Neuron (in vitro differentiated cells): ENCODE data around the gene HP.
"Not testable (repeated sequence)": the region's sequence is repeated elsewhere in the genome, so short reads cannot be mapped to it uniquely, and the experiment has no call there.

Source experiments
- H2AFZ ChIP-seq: one replicate; pipeline ENCODE4 v1.6.1; 2013; ENCODE audit warnings: low read depth, mild to moderate bottlenecking, inconsistent platforms, low read length, moderate library complexity
- H3K27me3 ChIP-seq: one replicate; pipeline ENCODE4 v1.6.1; 2013; ENCODE audit warnings: low read length; ENCODE audit not compliant: insufficient read depth
- H3K36me3 ChIP-seq: one replicate; pipeline ENCODE4 v1.6.1; 2013; ENCODE audit warnings: low read length; ENCODE audit not compliant: insufficient read depth
- H3K4me1 ChIP-seq: one replicate; pipeline ENCODE4 v1.6.1; 2013; ENCODE audit warnings: low read length; ENCODE audit not compliant: insufficient read depth
- H3K4me3 ChIP-seq: 2 replicates; pipeline ENCODE4 v1.5.1; 2013; ENCODE audit warnings: mild to moderate bottlenecking, low read length, moderate library complexity
- H3K9me3 ChIP-seq: one replicate; pipeline ENCODE4 v1.6.1; 2013; ENCODE audit warnings: low read length

HP gene

GRCh38 chr16:72054254-72054847 lies at the start of gene HP:
Gene HP (plus strand): TSS chr16:72054505. CDS start chr16:72054653, 148 bp downstream.
- H3K9me3 ChIP-seq, H3K4me3 ChIP-seq, H3K36me3 ChIP-seq, H3K27me3 ChIP-seq, H3K4me1 ChIP-seq, H2AFZ ChIP-seq: not testable (repeated sequence)

DNA sequence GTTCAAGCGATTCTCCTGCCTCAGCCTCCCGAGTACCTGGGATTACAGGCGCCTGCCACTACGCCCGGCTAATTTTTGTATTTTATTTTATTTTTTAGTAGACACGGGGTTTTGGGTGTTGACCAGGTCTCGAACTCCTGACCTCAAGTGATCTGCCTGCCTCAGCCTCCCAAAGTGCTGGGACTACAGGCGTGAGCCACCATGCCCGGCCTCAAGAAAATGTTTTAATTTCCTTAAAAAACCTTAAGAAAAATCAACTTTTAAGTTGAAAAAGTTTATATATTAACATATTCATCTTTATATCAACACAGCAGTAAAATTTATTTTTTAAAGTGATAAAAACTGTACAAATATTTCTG lies 46.3 kb upstream of the HP start:
- H3K27me3 ChIP-seq, H3K9me3 ChIP-seq, H3K4me1 ChIP-seq, H2AFZ ChIP-seq, H3K36me3 ChIP-seq: not testable (repeated sequence)
- peak overlapping the region; percentile 37 for H3K4me3 ChIP-seq

DNA sequence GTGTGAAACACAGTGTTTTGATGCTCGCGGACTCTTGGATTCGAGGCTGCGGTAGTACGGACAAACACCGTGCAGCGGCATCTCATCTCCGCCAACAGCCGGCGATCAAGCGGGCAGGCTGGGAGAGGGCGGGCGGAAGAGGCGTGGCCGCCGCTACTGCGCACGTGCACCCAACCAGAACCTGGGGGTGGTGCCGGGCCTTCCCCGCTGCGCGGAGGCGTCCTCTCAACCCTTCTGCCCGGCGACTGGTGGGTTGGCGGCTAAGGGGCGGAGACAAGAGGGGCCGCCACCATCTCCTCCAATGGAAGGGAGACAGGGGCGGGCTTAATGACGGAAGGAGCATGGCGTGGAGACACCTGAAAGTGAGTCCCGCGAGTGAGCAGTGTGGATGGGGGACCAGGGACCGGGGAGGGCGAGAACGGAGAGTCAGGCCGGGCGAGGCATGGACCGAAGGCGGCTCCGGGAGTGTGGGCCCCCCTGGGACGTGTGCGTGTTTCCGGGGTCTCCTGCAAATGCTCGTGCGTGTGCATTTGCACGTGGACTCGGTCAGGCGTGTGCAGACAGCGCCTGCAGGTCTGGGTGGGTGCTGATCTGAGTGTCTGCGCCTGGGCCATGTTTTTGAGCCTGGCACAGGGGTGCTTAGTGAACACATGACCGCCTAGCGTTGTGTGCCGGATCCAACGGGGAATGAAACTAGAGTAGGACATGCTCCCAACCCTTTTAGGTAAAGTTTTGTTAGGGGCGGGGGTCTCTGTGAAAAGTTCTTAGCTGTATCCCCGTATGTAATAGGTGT lies 45.7 kb upstream of the HP start, which contains the start of gene DHODH:
Gene DHODH (plus strand): TSS at position 321 of the 793 bp plus-strand sequence. CDS start 21 bp downstream, at position 342.
- peaks cover 12% of the 10 kb centered on the region for H3K36me3 ChIP-seq
- H3K9me3 ChIP-seq: no peaks in the 10 kb centered on the region
- H3K4me3 ChIP-seq: peak within 1 kb of the TSS; percentile 91
- H3K4me1 ChIP-seq: no peaks in the 10 kb centered on the region
- no peaks in the 10 kb centered on the region for H3K27me3 ChIP-seq
- H2AFZ ChIP-seq: no peak within 1 kb of the TSS

DNA sequence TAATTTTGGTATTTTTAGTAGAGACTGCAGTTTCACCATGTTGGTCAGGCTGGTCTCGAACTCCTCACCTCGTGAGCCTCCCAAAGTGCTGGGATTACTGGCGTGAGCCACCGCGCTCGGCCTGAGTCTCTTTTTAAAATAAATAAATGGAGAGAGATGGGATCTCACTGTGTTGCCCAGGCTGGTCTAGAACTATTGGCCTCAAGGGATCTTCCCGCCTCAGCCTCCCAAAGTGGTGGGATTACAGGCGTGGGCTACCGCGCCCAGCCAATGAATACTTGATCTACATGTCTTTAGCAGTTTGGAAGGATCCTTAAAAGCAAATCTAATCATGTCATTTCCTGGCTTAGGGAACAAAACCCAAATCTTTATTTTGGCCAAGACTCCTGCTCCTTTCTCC lies 44.5 kb upstream of the HP start:
- Histone ChIP-seq H3K36me3 (peaks cover 19% of the 10 kb centered on the region), H3K4me3 (no peak overlapping the region), H3K4me1 (no peaks in the 10 kb centered on the region), H3K27me3 (no peaks in the 10 kb centered on the region), H3K9me3 (no peaks in the 10 kb centered on the region), H2AFZ (no peak overlapping the region)

DNA sequence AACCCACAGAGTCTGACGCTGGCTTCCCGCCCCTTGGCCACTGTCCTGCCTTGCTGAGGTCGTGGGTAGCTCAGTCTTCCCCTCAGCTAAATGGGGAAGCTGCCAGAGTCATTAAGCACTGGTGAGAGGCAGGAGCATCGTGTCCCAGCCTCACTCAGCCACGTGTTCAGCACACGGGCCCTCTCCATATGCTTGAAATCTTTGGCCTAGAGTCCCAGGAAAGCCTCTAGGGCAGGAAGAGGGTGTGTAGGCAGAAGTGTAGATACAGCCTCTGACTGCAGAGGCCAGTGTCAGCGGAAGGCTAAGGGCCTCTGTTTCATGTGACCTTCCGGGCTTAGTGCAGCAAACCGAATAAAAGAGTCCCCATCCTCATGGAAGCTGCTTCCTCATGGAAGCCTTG lies 41.7 kb upstream of the HP start:
- H3K27me3 ChIP-seq: no peaks in the 10 kb centered on the region
- no peak overlapping the region for H3K4me3 ChIP-seq
- peaks cover 27% of the 10 kb centered on the region for H3K36me3 ChIP-seq
- no peak overlapping the region for H2AFZ ChIP-seq
- no peaks in the 10 kb centered on the region for H3K9me3 ChIP-seq
- H3K4me1 ChIP-seq: no peaks in the 10 kb centered on the region

- H3K4me3 ChIP-seq: no peak overlapping the region
- peaks cover 32% of the 10 kb centered on the region for H3K36me3 ChIP-seq
- no peaks in the 10 kb centered on the region for H3K9me3 ChIP-seq
- H3K27me3 ChIP-seq: no peaks in the 10 kb centered on the region
- H2AFZ ChIP-seq: no peak overlapping the region
- no peaks in the 10 kb centered on the region for H3K4me1 ChIP-seq
These were observed 40.9 kb upstream of the HP start for GRCh38 chr16:72013389-72013788.

DNA sequence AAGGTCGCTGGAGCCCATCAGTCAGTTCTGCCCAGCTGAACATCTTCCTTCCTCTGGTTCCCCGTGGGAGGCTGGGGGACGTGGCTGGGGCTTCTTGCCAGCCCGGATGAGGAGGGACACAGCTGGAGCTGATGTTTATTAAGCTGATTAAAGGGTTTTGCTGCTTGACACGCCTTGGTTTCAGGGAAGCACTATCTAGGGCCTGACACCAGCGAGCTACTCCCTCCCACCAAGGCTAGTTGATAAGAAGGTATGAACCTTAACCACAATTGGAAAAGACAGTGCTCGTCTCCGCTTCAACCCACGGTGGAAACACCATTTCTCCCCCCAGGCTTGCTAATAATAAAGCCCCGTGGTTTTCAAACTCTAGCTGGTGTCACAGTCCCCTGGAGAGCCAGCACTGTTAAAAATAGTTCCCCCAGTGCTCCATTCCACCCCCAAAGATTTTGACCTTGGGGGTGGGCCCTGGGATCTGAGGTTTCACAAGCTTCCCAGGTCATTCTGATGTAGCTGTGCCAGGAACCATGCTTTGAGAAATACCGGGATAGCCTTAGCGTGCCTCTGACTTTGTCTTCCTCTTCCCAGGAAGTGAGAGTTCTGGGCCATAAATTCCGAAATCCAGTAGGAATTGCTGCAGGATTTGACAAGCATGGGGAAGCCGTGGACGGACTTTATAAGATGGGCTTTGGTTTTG lies 40.3 kb upstream of the HP start:
- H3K4me3 ChIP-seq: no peak overlapping the region
- no peak overlapping the region for H2AFZ ChIP-seq
- H3K4me1 ChIP-seq: no peaks in the 10 kb centered on the region
- H3K9me3 ChIP-seq: no peaks in the 10 kb centered on the region
- H3K36me3 ChIP-seq: peaks cover 36% of the 10 kb centered on the region
- no peaks in the 10 kb centered on the region for H3K27me3 ChIP-seq

DNA sequence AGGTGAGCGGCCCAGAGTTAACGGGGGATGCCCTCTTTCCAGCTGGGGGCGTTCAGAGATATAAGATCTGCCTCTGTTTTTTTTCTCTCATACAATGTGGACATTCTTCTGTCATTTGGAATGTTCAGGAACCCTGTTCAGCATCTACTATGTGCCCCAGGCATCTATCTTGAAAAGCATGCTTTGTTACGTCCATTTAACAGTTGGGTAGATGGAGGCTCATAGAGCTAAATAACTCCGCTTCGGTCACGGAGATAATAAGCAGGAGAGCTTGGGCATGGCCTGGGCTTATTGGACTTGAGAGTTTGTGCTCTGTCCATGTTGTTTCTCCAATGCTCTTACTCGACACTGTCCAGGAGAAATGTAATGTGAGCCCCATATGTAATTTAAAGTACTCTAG lies 39.6 kb upstream of the HP start:
- Histone ChIP-seq H3K36me3 (peaks cover 38% of the 10 kb centered on the region), H3K27me3 (no peaks in the 10 kb centered on the region), H3K4me3 (no peak overlapping the region), H3K9me3 (no peaks in the 10 kb centered on the region), H2AFZ (no peak overlapping the region), H3K4me1 (no peaks in the 10 kb centered on the region)

- H2AFZ ChIP-seq: no peak overlapping the region
- no peaks in the 10 kb centered on the region for H3K9me3 ChIP-seq
- peaks cover 38% of the 10 kb centered on the region for H3K36me3 ChIP-seq
- no peaks in the 10 kb centered on the region for H3K4me1 ChIP-seq
- no peaks in the 10 kb centered on the region for H3K27me3 ChIP-seq
- H3K4me3 ChIP-seq: no peak overlapping the region
These were observed 39.2 kb upstream of the HP start for GRCh38 chr16:72015124-72015523.

DNA sequence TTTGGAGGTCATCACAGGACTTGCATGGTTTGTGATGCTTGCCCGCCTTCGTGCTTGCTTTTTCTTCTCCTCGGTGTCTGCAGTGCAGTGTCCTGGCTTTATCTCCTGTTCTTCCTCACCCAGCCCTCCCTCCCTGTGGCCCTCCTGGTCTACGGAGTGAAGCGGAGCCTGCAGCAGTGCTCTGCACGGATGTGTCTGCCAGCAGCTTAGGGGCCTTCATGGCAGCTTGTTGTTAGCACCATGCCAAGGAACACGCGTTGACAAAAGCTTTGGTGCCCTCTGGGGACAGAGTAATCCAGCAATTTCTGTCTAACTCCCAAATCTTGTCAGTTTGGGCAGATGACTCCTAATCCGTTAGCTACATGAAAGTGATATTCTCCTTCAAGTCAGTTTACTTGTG lies 35.8 kb upstream of the HP start:
- peaks cover 36% of the 10 kb centered on the region for H3K36me3 ChIP-seq
- no peaks in the 10 kb centered on the region for H3K27me3 ChIP-seq
- H2AFZ ChIP-seq: no peak overlapping the region
- no peak overlapping the region for H3K4me3 ChIP-seq
- no peaks in the 10 kb centered on the region for H3K9me3 ChIP-seq
- H3K4me1 ChIP-seq: no peaks in the 10 kb centered on the region

- Histone ChIP-seq H3K27me3 (no peaks in the 10 kb centered on the region), H3K4me1 (no peaks in the 10 kb centered on the region), H3K9me3 (no peaks in the 10 kb centered on the region), H2AFZ (no peak overlapping the region), H3K4me3 (no peak overlapping the region), H3K36me3 (peaks cover 38% of the 10 kb centered on the region)
These were observed 33.3 kb upstream of the HP start for GRCh38 chr16:72021043-72021442.

- H3K27me3 ChIP-seq: no peaks in the 10 kb centered on the region
- no peaks in the 10 kb centered on the region for H3K9me3 ChIP-seq
- no peak overlapping the region for H3K4me3 ChIP-seq
- no peak overlapping the region for H2AFZ ChIP-seq
- peaks cover 37% of the 10 kb centered on the region for H3K36me3 ChIP-seq
- H3K4me1 ChIP-seq: no peaks in the 10 kb centered on the region
These were observed 32.2 kb upstream of the HP start for GRCh38 chr16:72022127-72022526.

DNA sequence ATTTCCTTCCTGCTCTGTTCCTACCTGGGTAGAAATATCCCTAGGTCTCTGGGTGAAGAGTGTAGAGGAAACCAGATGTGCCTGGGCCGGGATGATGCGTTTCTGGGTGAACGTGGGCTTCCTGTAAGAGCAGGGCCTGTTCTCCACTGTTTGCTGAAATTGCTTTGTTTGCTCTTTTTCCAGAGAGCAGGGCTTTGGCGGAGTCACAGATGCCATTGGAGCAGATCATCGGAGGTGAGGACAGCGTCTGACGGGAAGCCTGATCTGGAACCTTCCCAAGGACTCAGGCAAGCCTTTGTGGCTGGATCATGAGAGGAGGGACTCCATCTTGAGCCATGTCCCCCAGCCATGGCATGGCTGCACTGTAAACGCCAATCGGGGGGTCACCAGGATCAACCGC lies 30.3 kb upstream of the HP start:
- Histone ChIP-seq H3K27me3 (no peaks in the 10 kb centered on the region), H3K9me3 (no peaks in the 10 kb centered on the region), H3K4me1 (no peaks in the 10 kb centered on the region), H3K4me3 (no peak overlapping the region), H2AFZ (no peak overlapping the region), H3K36me3 (peaks cover 27% of the 10 kb centered on the region)
